ENCODE results near the gene MDGA2.

DNA sequence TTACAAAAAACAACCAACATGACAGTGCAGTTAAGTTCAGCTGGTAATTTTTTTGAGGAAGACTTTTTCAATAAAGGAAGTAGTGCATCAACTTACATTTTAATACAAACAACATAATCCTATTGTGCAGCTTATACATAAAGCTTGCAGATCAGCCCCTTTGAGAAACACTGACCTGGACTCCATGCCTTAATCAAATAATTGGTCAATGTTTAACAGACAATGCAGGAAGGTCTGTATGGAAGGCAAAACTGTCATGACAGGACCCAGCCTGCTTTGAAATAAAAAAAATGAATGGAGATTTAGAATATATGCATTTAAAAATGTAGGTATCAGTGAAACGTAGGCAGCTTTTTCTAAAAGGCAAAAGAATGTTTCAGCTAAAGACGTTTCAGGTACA lies 702.1 kb downstream of the MDGA2 start:
- TF ChIP-seq POLR2A (IDR thresholded peaks at IDR 0.05), result no peak
- TF ChIP-seq, protein P1, sequence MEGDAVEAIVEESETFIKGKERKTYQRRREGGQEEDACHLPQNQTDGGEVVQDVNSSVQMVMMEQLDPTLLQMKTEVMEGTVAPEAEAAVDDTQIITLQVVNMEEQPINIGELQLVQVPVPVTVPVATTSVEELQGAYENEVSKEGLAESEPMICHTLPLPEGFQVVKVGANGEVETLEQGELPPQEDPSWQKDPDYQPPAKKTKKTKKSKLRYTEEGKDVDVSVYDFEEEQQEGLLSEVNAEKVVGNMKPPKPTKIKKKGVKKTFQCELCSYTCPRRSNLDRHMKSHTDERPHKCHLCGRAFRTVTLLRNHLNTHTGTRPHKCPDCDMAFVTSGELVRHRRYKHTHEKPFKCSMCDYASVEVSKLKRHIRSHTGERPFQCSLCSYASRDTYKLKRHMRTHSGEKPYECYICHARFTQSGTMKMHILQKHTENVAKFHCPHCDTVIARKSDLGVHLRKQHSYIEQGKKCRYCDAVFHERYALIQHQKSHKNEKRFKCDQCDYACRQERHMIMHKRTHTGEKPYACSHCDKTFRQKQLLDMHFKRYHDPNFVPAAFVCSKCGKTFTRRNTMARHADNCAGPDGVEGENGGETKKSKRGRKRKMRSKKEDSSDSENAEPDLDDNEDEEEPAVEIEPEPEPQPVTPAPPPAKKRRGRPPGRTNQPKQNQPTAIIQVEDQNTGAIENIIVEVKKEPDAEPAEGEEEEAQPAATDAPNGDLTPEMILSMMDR (IDR thresholded peaks at IDR 0.05), result no peak

Data from right lobe of liver (tissue), 4 donors.